Smooth muscle cell (in vitro differentiated cells): ENCODE measurements around the gene EML3. TPM values are rescaled to one million over a fixed set of nuclear protein-coding genes. Genes with fewer than 3 reads are reported as not detected.

Source experiments
- DNase-seq: peaks from one replicate; lab custom pipeline; 2025; ENCODE audit not compliant: unreplicated experiment; lab: John Stamatoyannopoulos, UW
- H2AFZ ChIP-seq: fragments of 200-600 bp; sonication (generic); 2 replicates; pipeline ENCODE4 v1.6.0; 2016; ENCODE audit warnings: antibody characterized with exemption, low read depth, mild to moderate bottlenecking
- H3F3A ChIP-seq: fragments of 200-600 bp; sonication (generic); 2 replicates; pipeline ENCODE4 v1.6.0; 2017; ENCODE audit warnings: antibody characterized with exemption, low read depth
- H3K27ac ChIP-seq: fragments of 200-600 bp; sonication (generic); 2 replicates; pipeline ENCODE4 v1.5.1; 2016; ENCODE audit warnings: low read depth, mild to moderate bottlenecking
- H3K27me3 ChIP-seq: fragments of 200-600 bp; sonication (generic); 2 replicates; pipeline ENCODE4 v1.6.1; 2016; ENCODE audit warnings: low read depth, mild to moderate bottlenecking
- H3K36me3 ChIP-seq: fragments of 200-600 bp; sonication (generic); 2 replicates; pipeline ENCODE4 v1.5.1; 2016; ENCODE audit warnings: low read depth
- H3K4me1 ChIP-seq: fragments of 200-600 bp; sonication (generic); 2 replicates; pipeline ENCODE4 v1.5.1; 2016; ENCODE audit warnings: low read depth
- H3K4me2 ChIP-seq: fragments of 200-600 bp; sonication (generic); 2 replicates; pipeline ENCODE4 v1.6.0; 2016; ENCODE audit warnings: mild to moderate bottlenecking
- H3K4me3 ChIP-seq: fragments of 200-600 bp; sonication (generic); 2 replicates; pipeline ENCODE4 v1.5.1; 2016; ENCODE audit warnings: mild to moderate bottlenecking
- H3K79me2 ChIP-seq: fragments of 200-600 bp; sonication (generic); 2 replicates; pipeline ENCODE4 v1.6.0; 2016; ENCODE audit warnings: low read depth, mild to moderate bottlenecking
- H3K9ac ChIP-seq: fragments of 200-600 bp; sonication (generic); 2 replicates; pipeline ENCODE4 v1.6.0; 2016; ENCODE audit warnings: low read depth
- H3K9me3 ChIP-seq: fragments of 200-600 bp; sonication (generic); replicated peaks from 2 replicates; pipeline ENCODE4 v1.5.1; 2016; ENCODE audit warnings: low read depth
- H4K20me1 ChIP-seq: fragments of 200-600 bp; sonication (generic); 2 replicates; pipeline ENCODE4 v1.6.0; 2016; ENCODE audit warnings: low read depth
- CTCF ChIP-seq: fragments of 200-600 bp; sonication (generic); IDR thresholded peaks from 2 replicates; pipeline ENCODE4 v1.5.1; 2017; ENCODE audit warnings: borderline replicate concordance, mild to moderate bottlenecking, antibody characterized with exemption; ENCODE audit not compliant: insufficient read depth, poor library complexity, severe bottlenecking
- WGBS: methylation state at CpG from one replicate; pipeline ENCODE4 v1.1.7; 2016; ENCODE audit warnings: low lambda C conversion rate; 5-methylcytosine and 5-hydroxymethylcytosine counted together
- polyA plus RNA-seq: library from polyadenylated mRNA; unstranded; fragments of >200 nt; fragmentation: Nextera tagmentation; extraction: Ambion mirVana; gene quantifications from 2 replicates; pipeline ENCODE4 v1.2.1, GENCODE V29; 2016
- total RNA-seq: library from RNA; depleted of rRNA; stranded (reverse); fragments of >200 nt; gene quantifications from 2 replicates; pipeline ENCODE4 v1.2.3, GENCODE V29; 2014

The EML3 gene
- total and polyA plus RNA-seq, 2 experiments from 2014 or later = 35.0 to 36.8 TPM

GRCh38 chr11:62632492-62632891, 19.9 kb upstream of the EML3 start:
- no peak overlapping the region for H3K27ac ChIP-seq
- no peaks in the 10 kb centered on the region for H3K4me1 ChIP-seq
- no peaks in the 10 kb centered on the region for H3K9me3 ChIP-seq
- H3K36me3 ChIP-seq = peaks cover 21% of the 10 kb centered on the region
- no peak for DNase-seq
- 93% methylated on average over 6 of the region's 6 CpGs for WGBS
- H3K79me2 ChIP-seq = peaks cover 3% of the 10 kb centered on the region
- no peaks in the 10 kb centered on the region for H4K20me1 ChIP-seq
- no peak overlapping the region for H3K4me2 ChIP-seq
- no peak overlapping the region for H2AFZ ChIP-seq
- no peak overlapping the region for H3K9ac ChIP-seq
- peaks cover 4% of the 10 kb centered on the region for H3F3A ChIP-seq
- no peaks in the 10 kb centered on the region for H3K27me3 ChIP-seq
- H3K4me3 ChIP-seq = no peak overlapping the region
- no peak for TF ChIP-seq CTCF

DNA sequence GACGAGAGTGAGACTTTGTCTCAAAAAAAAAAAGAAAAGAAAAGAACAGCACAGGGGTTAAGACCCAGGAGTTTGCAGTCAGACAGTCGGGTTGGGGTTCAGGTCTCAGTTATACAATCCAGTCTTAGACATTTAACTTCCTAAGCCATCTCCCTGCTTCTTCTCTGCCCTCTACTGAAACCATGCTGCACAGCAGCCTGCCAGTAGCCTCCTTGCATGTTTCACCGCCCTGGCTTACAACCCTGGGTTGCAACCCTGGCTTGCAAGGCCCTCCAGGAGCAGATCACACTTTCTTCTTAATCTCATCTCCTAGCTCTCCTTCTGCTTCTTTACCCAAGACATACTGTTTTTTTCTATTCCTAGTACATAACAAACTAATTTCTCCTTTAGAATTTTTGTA, 15.1 kb upstream of the EML3 start:
- H3K36me3 ChIP-seq = peaks cover 13% of the 10 kb centered on the region
- DNase-seq = no peak

GRCh38 chr11:62622476-62623089, 10.0 kb upstream of the EML3 start:
- H3K27ac ChIP-seq = peak overlapping the region; percentile 92
- DNase-seq = no peak
- no peaks in the 10 kb centered on the region for H3K27me3 ChIP-seq
- peaks cover 29% of the 10 kb centered on the region for H3F3A ChIP-seq
- peak overlapping the region; percentile 54 for H3K9ac ChIP-seq
- TF ChIP-seq CTCF = no peak
- WGBS = 94% methylated on average over 7 of the region's 7 CpGs
- H3K79me2 ChIP-seq = peaks cover 13% of the 10 kb centered on the region
- H4K20me1 ChIP-seq = no peaks in the 10 kb centered on the region
- H3K36me3 ChIP-seq = peaks cover 3% of the 10 kb centered on the region
- H3K4me2 ChIP-seq = peak overlapping the region; percentile 97
- H3K9me3 ChIP-seq = no peaks in the 10 kb centered on the region
- H2AFZ ChIP-seq = no peak overlapping the region
- H3K4me1 ChIP-seq = peaks cover 10% of the 10 kb centered on the region
- peak overlapping the region; percentile 57 for H3K4me3 ChIP-seq

More for the DNA sequence above, 15.1 kb upstream of the EML3 start:
- H4K20me1 ChIP-seq = no peaks in the 10 kb centered on the region
- no peak overlapping the region for H3K4me2 ChIP-seq
- no peaks in the 10 kb centered on the region for H3K9me3 ChIP-seq
- no peak overlapping the region for H2AFZ ChIP-seq
- no peaks in the 10 kb centered on the region for H3K79me2 ChIP-seq
- no peak for TF ChIP-seq CTCF
- H3F3A ChIP-seq = peaks cover 16% of the 10 kb centered on the region
- H3K9ac ChIP-seq = no peak overlapping the region
- no peaks in the 10 kb centered on the region for H3K4me1 ChIP-seq
- no peaks in the 10 kb centered on the region for H3K27me3 ChIP-seq
- H3K4me3 ChIP-seq = no peak overlapping the region
- no peak overlapping the region for H3K27ac ChIP-seq
- 89% methylated on average over 3 of the region's 3 CpGs for WGBS
